ENCODE measurements around the gene PGA3. TPM values are rescaled to one million over a fixed set of nuclear protein-coding genes. Genes with fewer than 3 reads are reported as not detected.
"Not testable (repeated sequence)": the region's sequence is repeated elsewhere in the genome, so short reads cannot be mapped to it uniquely, and the experiment has no call there.

The PGA3 gene
- total and polyA plus RNA-seq, 2 of the 8 experiments (the other 6 are each of a cell fraction or from before 2014, with no cell fraction given): not detected

DNA sequence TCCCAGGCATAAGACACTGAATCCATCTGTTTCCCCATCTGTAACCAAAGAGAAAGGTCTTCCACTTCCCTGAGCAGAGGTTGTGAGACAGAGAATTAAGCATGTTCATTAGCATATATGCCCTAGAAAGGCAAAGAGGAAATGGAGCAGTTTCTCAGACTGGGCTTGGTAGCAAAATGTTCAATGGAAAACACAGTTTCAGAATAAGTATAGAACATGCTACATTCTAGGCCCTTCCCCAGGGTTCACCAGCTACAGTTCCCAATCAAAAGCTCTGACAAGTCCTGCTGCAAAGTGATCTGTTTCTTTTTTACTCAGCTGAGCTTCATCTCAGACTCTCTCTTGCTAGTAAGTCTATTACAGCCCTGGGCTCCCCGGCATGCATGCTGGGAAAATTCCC lies 49.0 kb downstream of the PGA3 start:
- H4K8ac ChIP-seq (ENCODE audit: extremely low read depth, insufficient read depth, low read length); H3K14ac ChIP-seq (ENCODE audit: insufficient read length); H3K23me2 ChIP-seq (ENCODE audit: low read depth, low read length); H3K36me3 ChIP-seq (ENCODE audit: control insufficient read depth in 2 of 4, insufficient read depth in 4 of 4, low read length in 3 of 4); H2AK5ac ChIP-seq (ENCODE audit: low read depth, low read length); FAIRE-seq; H3K4me1 ChIP-seq (replicated peaks in 1 of 4; ENCODE audit: control insufficient read depth in 3 of 4, insufficient read depth in 4 of 4, low read length in 3 of 4); H3K27me3 ChIP-seq (replicated peaks in 1 of 4; ENCODE audit: control insufficient read depth in 3 of 4, extremely low read depth in 1 of 4, insufficient read depth in 3 of 4, low read length in 3 of 4); H3K56ac ChIP-seq (replicated peaks; ENCODE audit: insufficient read length, low read depth, low read length); H3K4ac ChIP-seq (replicated peaks; ENCODE audit: insufficient read length, low read depth, low read length); H3K79me1 ChIP-seq (ENCODE audit: low read depth, low read length); H3K18ac ChIP-seq (ENCODE audit: extremely low read depth, low read length); H2BK15ac ChIP-seq (ENCODE audit: low read length); H3K9ac ChIP-seq (replicated peaks in 1 of 4; ENCODE audit: extremely low read depth in 1 of 4, low read depth in 3 of 4, low read length in 3 of 4); H3K79me2 ChIP-seq (ENCODE audit: control insufficient read depth in 1 of 2, insufficient read depth in 2 of 2, low read length in 2 of 2); H3K9me3 ChIP-seq (ENCODE audit: insufficient read depth in 2 of 2, low read depth in 1 of 2, low read length in 1 of 2); H3K4me3 ChIP-seq (ENCODE audit: extremely low read depth in 1 of 4, insufficient read depth in 2 of 4, low read depth in 3 of 4, low read length in 4 of 4); H2BK120ac ChIP-seq (replicated peaks; ENCODE audit: low read depth, low read length); H2BK5ac ChIP-seq (ENCODE audit: low read depth, low read length); H3K27ac ChIP-seq (ENCODE audit: low read depth, low read length); H2AFZ ChIP-seq (ENCODE audit: low read length); H4K5ac ChIP-seq (ENCODE audit: insufficient read length, low read depth, low read length); H2BK12ac ChIP-seq (ENCODE audit: low read depth, low read length); H3K23ac ChIP-seq (ENCODE audit: insufficient read length); DNase-seq (ENCODE audit: low read depth in 1 of 2, low spot score in 2 of 2); POLR2A ChIA-PET (ENCODE audit: partially characterized antibody); H2BK20ac ChIP-seq (ENCODE audit: low read length); H4K20me1 ChIP-seq (replicated peaks in 1 of 2; ENCODE audit: control insufficient read depth in 1 of 2, insufficient read depth in 2 of 2, low read length in 2 of 2); H3K4me2 ChIP-seq (ENCODE audit: insufficient read depth in 1 of 2, low read depth in 2 of 2, low read length in 2 of 2); H4K91ac ChIP-seq (replicated peaks; ENCODE audit: insufficient read length, low read length): not testable (repeated sequence)
- CTCF ChIA-PET (ENCODE audit: partially characterized antibody): interaction anchor here (1.2 to 4.8 kb wide), 3 partner anchors 11 to 133 kb away, joined by 3 to 19 read pairs (median 5); partner anchors contain the start of gene VWCE
- WGBS, 2 experiments (ENCODE audit: extremely low coverage in 1 of 2, insufficient coverage in 1 of 2, insufficient read length in 1 of 2, insufficient replicate concordance in 2 of 2, low coverage in 1 of 2, low lambda C conversion rate in 2 of 2, missing lambda C conversion rate in 1 of 2): 93% methylated on average over 1 of the region's 1 CpG; no CpG with 5 or more reads in 1 of the 2 experiments

Data from H1 (cell line).